Chondrocyte (in vitro differentiated cells): ENCODE measurements around the gene DSTN. TPM values are rescaled to one million over a fixed set of nuclear protein-coding genes. Genes with fewer than 3 reads are reported as not detected.

Source experiments
- DNase-seq: peaks from one replicate; pipeline ENCODE4 v3.0.0; 2021; ENCODE audit warnings: mixed read lengths, low spot score
- H3K27ac Mint-ChIP-seq: one replicate; pipeline ENCODE4 v1.8.0; 2021; ENCODE audit warnings: mild to moderate bottlenecking, moderate library complexity, mixed read lengths; ENCODE audit not compliant: unreplicated experiment
- H3K27me3 Mint-ChIP-seq: 2 replicates; pipeline ENCODE4 v1.8.0; 2021; ENCODE audit warnings: low read depth, mixed read lengths
- H3K36me3 Mint-ChIP-seq: 2 replicates; pipeline ENCODE4 v1.8.0; 2021; ENCODE audit warnings: low read depth, mixed read lengths
- H3K4me1 Mint-ChIP-seq: 2 replicates; pipeline ENCODE4 v1.8.0; 2021; ENCODE audit warnings: low read depth, mild to moderate bottlenecking, mixed read lengths
- H3K4me3 Mint-ChIP-seq: one replicate; pipeline ENCODE4 v1.8.0; 2021; ENCODE audit warnings: mild to moderate bottlenecking, moderate library complexity, mixed read lengths; ENCODE audit not compliant: unreplicated experiment
- H3K9me3 Mint-ChIP-seq: 2 replicates; pipeline ENCODE4 v1.8.0; 2021; ENCODE audit warnings: low read depth, mixed read lengths
- CTCF ChIP-seq: fragments of 200-600 bp; sonication (generic); IDR thresholded peaks from 2 replicates; pipeline ENCODE4 v1.5.0; 2021; ENCODE audit warnings: antibody characterized with exemption, mild to moderate bottlenecking, moderate library complexity
- total RNA-seq: library from RNA; stranded (reverse); gene quantifications from 3 replicates; pipeline ENCODE4 v1.2.1, GENCODE V29; 2021

DSTN gene
- total RNA-seq, 1 donor from 2014 or later, result 1,290 TPM

- DNase-seq, result no peak
- Mint-ChIP-seq H3K36me3 (no peaks in the 10 kb centered on the region), H3K9me3 (no peaks in the 10 kb centered on the region), H3K27ac (peak overlapping the region; percentile 100), H3K27me3 (no peaks in the 10 kb centered on the region), H3K4me1 (peaks cover 74% of the 10 kb centered on the region), H3K4me3 (peak overlapping the region; percentile 71)
- no peak for TF ChIP-seq CTCF
Measured at GRCh38 chr20:17557675-17558006, 12.2 kb upstream of the DSTN start.

DNA sequence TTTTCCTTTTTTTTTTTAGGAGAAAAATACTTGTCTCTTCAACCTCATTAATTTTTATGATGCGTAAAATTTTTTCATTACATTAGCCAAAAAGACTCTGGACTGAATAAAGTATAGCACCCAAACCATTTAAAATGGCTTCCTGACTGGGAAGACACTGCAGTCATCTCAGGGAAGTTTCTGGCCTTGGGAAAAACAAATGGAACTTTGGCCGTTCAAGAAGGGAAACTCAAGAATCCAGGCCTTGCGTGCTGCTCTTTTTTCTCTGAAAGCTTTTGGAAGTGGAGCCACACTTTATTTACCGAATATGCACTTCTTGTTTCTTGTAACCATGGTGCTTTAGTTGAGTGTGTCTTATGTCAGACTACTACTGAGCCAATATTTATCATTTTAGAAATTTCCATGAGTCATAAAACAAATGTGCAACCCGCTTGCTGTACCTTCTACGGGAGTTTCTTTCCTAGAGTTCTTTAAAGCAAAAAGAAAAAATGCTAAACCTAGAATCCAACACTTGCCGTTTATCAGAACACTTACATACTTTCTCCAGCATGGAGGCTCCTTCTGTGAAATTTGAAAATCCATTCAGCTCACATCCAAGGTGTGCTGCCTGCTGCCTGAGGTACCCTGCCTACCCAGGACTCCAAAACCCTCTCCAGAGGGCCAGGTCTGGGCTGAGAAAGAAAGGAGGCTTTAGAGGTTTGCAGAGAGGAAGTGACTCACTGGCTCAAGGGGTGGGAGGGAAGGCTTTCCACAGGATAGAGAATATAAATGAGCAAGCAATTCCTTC is 11.5 kb upstream of the DSTN start:
- Mint-ChIP-seq H3K27ac (peak overlapping the region; percentile 100), H3K4me3 (peak overlapping the region; percentile 71)
- no peak for DNase-seq

DNA sequence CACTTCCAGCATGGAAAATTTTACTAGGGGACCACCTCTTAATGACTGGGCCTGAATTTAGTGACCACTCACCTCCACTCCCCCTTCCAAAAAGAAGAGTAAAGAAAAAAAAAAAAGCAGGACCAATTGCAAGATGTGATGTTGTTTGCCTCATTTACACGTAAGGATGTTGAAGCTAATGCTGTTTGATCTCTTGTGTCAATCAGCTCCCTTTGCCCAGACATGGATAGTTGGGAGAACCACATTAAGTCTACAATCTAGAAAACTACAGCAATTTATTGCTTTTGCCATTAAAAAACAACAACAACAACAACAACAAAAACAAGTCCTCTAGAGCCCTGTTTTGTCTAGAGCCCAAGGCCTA is 11.0 kb upstream of the DSTN start:
- DNase-seq, result no peak
- Mint-ChIP-seq H3K36me3 (no peaks in the 10 kb centered on the region), H3K27ac (peak overlapping the region; percentile 100), H3K4me3 (peak overlapping the region; percentile 71), H3K4me1 (peaks cover 86% of the 10 kb centered on the region), H3K27me3 (no peaks in the 10 kb centered on the region), H3K9me3 (no peaks in the 10 kb centered on the region)
- peak; percentile 10 for TF ChIP-seq CTCF

More for the DNA sequence above, 11.5 kb upstream of the DSTN start:
- H3K36me3 Mint-ChIP-seq, result no peaks in the 10 kb centered on the region
- peaks cover 81% of the 10 kb centered on the region for H3K4me1 Mint-ChIP-seq
- no peaks in the 10 kb centered on the region for H3K27me3 Mint-ChIP-seq
- no peak for TF ChIP-seq CTCF
- no peaks in the 10 kb centered on the region for H3K9me3 Mint-ChIP-seq

DNA sequence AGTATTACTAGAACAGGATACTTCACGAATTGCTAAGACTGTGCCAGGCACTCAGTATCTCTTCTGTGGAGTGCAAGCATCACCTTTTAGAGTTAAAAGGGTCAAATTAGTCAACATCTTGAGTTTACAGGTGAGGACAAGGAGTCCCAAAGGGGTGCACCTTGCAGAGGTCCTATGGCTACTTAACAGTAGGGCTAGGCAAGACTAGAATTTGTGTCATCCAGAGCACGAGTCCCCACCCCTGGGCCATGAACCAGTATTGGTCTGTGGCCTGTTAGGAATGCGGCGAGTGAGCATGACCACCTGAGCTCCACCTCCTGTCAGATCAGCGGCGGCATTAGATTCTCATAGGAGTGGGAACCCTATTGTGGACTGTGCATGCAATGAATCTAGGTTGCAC is 10.5 kb upstream of the DSTN start:
- no peak for TF ChIP-seq CTCF
- peaks cover 88% of the 10 kb centered on the region for H3K4me1 Mint-ChIP-seq
- H3K27me3 Mint-ChIP-seq, result no peaks in the 10 kb centered on the region
- H3K36me3 Mint-ChIP-seq, result no peaks in the 10 kb centered on the region
- H3K4me3 Mint-ChIP-seq, result no peak overlapping the region
- H3K27ac Mint-ChIP-seq, result peak overlapping the region; percentile 100
- H3K9me3 Mint-ChIP-seq, result no peaks in the 10 kb centered on the region
- DNase-seq, result no peak

DNA sequence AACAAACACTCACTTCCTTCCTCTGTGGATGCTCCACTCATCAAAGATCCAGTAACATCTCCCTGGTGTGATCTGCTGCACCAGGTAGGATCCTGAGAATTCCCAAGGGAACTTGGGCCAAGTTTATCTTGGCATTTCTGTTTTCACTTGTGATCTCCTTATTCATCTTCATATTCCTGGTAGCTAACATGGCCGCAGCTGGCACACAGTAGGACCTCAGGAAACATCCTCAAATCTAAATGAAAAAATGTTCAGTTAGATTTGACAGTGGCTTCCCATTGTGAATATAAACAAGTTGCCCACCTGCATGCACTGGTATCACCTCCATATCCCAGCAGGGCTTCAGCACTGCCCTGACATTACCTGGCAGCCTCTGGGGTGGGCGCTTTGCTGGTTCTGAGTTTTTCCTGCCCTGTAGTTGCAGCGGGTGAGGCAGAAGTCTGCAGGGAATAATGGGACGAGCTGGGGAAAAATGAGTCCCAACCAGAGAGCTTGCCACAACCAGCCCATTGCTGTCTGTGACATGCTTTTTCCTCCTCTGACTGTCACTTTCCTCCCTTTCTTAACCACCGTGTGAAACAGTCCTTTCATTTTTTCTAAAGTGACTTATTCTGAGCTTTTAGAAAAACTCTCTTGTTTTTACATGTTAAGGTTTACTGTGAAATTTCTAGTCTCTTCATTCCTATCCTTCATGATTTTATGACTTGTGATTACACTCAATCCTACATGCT is 9.4 kb upstream of the DSTN start:
- peaks cover 95% of the 10 kb centered on the region for H3K4me1 Mint-ChIP-seq

More for the DNA sequence above, 9.4 kb upstream of the DSTN start:
- DNase-seq, result no peak
- peak overlapping the region; percentile 100 for H3K27ac Mint-ChIP-seq
- H3K9me3 Mint-ChIP-seq, result no peaks in the 10 kb centered on the region
- TF ChIP-seq CTCF, result no peak
- H3K36me3 Mint-ChIP-seq, result no peaks in the 10 kb centered on the region
- H3K4me3 Mint-ChIP-seq, result no peak overlapping the region
- H3K27me3 Mint-ChIP-seq, result no peaks in the 10 kb centered on the region
